ENCODE results near the gene CADM4.
"Not testable (repeated sequence)": the region's sequence is repeated elsewhere in the genome, so short reads cannot be mapped to it uniquely, and the experiment has no call there.

The CADM4 gene

DNA sequence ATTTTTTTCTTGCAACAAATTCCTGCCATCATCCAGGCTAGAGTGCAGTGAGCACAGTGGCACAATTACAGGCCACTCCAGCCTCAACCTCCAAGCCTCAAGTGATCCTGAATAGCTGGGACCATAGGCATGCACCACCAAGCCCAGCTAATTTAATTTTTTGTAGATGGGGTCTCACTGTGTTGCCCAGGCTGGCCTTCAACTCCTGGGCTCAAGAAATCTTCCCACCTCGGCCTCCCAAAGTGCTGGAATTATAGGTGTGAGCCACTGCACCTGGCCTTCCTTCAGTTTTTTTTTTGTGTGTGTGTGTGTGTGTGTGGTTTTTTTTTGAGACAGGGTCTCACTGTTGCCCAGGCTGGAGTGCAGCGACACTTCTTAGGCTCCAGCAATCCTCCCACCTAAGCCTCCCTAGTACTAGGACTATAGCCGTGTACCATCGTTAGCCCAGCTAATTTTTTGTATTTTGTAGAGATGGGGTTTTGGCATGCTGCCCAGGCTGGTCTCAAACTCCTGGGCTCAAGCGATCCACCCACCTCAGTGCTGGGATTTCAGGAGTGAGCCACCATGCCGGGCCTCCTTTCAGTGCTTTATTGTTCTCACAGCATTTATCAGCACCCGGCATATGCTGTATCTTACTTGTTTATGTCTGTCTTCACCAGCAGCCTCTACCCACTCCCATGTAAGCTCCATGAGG is 33.6 kb downstream of the CADM4 start:
- no peak for DNase-seq

DNA sequence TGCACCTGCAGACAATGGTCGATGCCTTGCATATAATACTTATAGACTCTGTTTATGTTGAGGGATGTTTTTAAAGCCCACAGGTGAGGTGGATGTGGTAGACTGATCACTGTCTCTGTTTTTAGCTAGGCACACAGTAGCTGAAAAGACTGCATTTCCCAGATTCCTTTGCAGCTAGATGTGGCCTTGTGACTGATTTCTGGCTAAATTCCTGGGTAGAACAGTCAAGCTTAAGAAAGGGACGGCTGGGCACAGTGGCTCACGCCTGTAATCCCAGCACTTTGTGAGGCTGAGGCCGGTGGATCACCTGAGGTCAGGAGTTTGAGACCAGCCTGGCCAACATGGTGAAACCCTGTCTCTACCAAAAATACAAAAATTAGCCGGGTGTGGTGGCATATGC is 39.3 kb downstream of the CADM4 start:
- not testable (repeated sequence) for DNase-seq

DNA sequence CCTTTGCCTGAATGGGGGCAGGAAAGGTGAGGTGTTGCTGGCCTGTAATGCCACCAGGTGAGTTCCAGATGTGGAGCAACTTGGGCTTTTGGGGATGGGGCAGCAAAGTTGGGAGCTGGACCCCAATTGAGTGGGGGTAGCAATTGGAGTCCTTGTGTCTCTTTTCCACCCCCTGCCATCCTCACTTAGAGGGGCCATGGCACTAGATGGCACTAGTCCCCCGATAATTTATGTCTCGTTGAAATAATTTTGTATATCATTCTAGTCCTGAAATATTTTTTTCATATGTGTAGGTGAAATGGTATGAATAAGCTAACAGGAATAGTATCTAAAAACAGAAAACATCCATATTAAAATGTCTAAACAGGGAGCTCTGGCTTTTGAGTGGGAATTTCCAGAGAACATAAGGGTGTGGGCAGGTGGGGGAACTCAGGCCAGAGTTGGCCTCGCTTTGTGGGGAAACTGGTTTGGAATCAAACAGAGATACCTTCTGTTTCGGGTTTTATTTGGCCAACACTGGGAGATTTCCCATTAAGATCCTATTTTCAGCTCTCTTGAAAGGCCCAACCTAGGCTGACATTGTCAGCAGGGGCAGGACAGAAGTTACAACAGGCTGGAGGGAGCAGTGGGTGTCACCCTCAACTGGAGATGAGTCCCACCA is 39.9 kb downstream of the CADM4 start:
- DNase-seq = no peak

DNA sequence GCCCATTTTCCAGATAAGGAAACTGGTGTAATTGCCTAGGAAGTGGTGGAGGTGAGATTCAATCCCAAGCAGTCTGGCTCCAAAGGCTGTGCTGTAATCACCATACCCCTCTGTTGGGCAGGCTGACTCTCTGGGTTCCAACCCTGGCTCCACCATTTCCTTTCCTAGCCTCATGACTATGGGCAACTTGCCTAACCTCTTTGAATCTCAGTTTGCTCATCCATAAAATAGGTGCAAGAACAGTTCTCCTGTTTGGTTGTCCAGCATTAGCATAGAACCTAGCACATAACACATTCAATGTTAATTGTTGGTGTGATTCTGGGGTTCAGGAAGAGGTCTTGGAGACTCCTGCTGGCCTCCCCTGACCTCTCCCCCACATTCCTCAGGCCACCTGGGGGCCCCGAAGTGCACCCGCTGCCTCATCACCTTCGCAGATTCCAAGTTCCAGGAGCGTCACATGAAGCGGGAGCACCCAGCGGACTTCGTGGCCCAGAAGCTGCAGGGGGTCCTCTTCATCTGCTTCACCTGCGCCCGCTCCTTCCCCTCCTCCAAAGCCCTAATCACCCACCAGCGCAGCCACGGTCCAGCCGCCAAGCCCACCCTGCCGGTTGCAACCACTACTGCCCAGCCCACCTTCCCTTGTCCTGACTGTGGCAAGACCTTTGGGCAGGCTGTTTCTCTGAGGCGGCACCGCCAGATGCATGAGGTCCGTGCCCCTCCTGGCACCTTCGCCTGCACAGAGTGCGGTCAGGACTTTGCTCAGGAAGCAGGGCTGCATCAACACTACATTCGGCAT is 41.0 kb downstream of the CADM4 start:
- no peak for DNase-seq

DNA sequence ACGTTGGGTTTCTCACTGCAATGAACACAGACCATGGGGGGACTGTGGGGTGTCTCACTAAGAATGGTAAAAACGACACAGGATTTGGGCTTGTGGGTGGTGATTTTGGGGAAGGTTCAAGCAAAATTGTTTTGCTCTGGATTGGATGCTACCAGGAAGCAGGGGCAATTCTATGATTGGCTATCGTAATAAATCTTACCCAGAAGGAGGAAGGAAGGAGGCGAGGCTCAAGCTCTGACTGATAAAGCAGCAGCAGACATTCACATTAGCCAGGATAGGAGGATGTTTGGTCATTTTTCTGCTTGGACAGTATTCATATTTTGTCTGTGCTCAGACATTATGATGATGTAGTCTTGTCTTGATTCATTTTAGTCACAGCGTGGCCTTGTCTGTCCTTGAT is 41.8 kb downstream of the CADM4 start:
- DNase-seq = no peak

DNA sequence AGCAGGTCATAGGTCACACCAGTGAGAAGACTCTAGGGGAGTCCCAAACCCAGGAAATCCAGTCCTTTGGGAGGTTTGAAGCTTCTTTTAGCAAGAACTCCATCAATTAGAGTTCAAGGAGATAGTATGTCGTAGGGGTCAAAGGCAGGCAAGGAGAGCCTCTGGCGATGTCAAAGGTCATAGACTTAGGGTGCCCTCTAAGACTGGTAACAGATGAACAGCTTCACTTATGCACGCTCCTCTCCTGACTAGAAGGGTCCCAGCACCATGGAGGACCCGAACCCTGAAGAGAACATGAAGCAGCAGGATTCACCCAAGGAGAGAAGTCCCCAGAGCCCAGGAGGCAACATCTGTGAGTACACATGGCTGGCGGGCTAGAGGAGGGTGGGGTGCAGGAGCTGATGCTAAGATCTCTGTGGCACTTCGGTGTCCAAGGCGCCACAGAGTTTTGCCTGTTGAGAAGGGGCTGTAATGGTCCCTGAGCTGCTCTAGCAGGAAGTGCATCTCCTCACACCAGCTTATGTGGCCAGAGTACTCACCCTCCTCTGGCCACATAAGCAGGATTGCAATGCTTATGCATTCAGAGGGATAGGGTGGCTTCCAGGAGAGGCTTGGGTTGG is 42.7 kb downstream of the CADM4 start:
- DNase-seq = no peak

DNA sequence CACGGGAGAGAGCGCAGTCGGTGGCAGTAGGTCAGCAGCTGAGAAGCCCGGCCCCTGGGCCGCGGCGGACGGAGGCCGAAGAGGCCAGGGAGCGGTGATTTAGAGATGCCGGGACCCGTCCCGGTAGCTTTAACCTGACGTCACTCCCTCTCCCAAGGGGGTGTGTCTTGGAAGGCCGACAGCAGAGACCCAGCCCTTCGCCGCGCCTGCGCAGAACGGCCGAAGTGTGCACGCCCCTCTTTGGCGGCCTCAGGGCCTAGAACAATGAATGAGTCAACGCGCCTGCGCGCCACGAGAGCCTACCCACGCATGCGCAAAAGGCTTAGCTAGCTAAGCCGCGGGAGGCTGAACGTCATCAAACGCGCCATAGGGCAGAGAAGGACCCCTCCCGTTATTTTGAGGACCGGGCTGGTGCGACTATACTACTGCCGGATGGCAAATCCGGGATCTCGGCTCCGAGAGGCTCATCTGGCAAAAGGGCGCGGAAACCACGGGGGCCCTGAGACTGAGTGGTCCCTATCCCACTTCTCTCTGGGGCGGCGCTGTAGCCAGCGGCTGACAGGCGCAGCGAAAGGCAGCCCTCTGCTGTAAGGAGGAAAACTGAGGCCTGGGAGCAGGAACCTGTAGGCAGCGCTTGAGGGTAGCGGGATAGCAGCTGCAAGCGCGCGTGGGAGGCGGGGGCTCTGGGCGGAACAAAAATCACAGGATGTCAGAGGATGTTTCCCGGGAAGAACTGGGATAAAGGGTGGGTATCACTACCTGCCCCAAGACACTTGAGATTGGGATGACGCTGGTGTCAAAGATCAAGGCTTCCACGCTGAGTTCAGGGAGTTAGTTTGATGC is 43.4 kb downstream of the CADM4 start, which contains the start of the genes IRGQ and ZNF576:
TSS of gene IRGQ (minus strand) at position 136 of the 843 bp plus-strand sequence. CDS start 796 bp downstream, outside the sequence.
TSS of gene ZNF576 (plus strand) at position 597 of the 843 bp plus-strand sequence. CDS start 514 bp downstream, outside the sequence.
- DNase-seq = peak; percentile 100

DNA sequence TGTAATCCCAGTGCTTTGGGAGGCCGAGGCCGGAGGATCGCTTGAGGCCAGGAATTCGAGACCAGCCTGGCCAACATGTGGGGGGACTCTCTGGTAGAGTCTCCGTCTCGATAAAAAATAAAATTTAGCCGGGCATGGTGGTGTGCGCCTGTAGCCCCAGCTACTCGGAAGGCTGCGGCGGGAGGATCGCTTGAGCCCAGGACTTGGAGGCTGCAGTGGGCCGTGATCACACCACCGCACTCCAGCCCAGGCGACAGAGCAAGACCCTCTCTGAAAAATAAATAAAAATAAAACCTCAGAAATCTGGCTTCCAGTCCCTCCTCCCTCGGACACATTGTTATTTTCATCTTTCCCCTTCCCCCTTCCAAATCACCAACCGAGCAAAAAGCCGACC is 44.0 kb downstream of the CADM4 start:
- no peak for DNase-seq

DNA sequence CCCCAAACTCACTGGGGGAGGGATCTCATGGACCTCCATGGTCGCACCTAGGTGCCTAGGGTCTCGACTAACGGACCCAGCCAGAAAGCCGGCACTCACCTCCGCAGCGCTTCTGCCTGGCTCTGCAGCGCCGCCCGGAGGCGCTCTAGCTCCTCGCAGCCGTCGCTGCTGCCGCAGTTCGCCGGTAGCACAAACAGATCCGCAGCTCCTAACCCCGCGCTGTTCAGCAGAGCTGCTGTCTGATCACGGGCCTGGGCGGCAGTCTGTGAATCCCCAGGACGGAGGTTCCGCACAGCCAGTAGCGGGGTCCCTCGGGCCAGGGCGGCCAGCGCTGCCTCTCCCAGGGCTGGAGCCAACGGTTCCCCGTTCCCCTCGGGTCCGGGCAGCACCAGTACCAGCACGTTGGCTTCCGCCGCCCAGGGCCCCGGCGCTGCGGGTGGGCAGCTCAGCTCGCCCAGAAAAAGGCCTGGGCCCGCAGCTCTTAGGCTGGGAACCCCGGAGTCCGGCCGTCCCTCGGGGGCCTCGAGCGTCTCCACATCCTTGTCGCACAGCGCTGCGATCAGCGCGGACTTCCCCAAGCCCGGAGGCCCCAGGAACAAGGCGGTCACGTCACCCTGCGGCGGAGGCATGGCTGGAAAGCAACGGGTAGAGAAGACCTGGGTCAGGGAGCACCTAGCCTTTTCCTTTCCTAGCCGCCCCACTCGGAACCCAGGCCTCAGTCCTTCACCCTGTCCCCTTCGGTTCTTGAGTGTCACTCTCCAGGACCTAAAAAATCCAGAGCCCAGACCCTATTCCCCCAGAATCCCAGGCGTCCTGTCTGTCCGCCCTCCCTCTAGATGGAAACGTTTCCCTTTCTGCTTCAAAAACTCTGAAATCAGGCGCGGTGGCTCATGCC is 44.7 kb downstream of the CADM4 start:
- peak; percentile 82 for DNase-seq

DNA sequence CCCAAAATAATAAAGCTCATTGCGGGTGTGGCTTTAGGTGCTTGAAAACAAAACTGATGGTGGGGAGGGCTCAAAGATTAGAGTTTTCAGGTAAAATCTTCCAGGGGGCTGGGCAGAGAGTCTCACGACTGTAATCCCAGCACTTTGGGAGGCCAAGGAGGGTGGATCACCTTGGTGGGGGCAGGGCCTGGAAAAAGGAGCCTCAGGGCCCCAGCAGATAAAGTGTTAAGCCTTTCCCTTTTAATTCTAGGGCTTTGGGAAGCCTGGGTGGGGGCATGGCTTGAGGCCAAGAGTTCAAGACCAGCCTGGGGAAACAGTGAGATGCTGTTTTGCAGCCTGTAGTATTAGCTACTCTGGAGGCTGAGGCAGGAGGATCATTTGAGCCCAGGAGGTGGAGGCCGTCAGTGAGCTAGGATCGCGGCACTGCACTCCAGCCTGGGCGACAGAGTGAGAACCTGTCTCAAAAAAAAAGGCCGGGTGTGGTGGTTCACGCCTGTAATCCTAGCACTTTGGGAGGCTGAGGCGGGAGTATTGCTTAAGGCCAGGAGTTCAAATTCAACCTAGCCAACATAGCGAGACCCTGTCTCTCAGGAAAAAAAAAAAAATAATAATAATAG is 45.5 kb downstream of the CADM4 start:
- DNase-seq = no peak

DNA sequence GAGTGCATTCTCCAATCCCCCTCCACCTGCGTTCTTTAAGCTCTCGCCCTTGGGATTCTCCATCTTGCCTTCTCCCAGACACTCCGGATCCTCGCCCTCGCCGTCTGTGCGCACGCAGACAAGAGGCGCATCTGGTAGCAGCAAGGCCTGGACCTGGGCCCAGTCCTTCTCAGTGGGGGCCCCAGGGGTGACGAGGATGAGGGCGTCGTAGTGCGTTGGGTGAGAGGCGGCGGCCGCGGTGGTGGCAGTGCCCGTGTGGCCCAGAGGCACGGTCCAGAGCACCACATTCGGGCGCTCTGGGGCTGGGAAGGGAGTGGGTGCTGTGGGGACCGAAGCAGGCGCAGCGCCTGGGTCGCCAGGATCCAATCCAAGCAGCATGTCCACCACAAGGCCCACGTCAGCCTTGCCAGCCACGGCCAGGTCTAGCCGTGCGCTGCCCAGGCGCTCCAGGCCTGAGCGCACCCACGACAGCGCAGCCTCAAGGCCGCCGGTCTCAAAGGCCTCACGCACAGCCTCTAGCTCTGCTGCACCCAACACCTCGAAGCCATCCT is 46.8 kb downstream of the CADM4 start:
- DNase-seq = no peak

DNA sequence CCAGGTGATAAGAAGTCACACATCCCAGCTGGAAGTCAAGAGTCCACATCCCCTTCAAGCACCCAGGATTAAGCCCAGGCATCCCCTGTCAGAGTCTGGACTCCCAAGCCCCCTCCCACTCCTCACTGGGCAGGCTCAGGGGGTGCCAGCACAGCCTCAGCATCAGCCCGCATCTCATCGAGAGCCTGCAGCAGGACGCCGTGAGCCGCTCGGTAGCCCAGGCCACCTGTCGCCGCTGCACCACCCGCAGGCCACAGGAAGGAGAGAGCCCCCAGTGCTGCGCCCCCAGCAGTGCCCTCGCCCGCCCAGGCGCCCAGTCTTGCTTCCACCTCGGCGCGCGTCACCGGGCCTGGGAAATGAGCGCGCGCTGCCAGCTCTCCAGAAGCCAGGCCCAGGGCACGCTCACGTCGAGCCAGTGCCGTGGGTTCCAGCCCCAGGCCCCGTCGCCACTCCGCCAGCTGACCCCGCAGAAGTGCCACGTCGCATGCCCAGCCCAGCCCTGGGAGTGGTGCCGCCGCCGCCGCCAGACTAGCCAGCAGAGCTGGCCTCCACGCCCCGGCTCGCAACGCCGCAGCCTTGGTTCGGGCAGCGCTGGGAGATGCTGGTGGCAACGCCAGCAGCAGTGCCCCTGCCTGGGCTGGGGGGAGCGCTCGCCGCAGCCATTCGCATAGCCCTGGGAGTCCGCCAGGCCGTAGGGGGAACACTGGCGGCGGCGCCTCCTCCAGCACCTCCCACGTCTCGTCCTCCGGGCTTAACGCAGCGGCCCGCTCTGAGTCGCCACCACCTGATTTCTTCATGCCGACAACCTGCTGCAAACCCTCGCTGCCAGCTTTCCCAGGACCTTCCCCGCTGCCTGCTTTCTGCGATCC is 47.5 kb downstream of the CADM4 start:
- DNase-seq = no peak

DNA sequence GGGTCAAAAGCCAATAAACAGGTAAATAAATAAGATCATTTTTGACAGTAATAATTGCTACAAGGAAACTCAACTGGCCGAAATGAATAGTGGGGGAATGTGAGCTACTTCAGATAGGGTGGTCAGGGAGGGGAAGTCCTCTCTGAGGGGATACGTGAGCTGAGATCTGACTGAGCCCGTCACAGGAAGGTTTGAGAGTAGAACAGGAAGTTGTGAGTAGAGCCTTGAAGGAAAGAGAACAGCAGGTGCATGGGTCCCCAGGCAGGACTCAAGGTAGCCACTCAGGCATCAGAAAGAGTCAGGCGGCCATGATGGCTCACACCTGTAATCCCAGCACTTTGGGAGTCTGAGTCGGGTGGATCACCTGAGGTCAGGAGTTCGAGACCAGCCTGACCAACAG is 50.0 kb downstream of the CADM4 start:
- DNase-seq = peak; percentile 29

DNA sequence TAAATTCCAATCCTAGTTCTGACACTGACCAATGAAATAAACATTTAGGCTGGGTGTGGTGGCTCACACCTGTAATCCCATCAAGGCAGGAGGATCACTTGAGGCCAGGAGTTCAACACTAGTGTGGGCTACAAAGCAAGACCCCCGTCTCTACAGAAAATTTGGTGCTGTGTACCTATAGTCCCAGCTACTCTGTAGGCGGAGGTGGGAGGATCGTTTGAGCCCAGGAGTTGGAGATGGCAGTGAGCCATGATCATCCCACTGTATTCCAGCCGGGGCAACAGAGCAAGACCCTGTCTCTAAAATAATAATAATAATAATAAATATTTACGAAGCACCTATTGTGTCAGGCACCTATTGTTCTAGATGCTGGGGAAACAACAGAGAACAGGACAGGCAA is 50.4 kb downstream of the CADM4 start:
- DNase-seq = no peak

DNA sequence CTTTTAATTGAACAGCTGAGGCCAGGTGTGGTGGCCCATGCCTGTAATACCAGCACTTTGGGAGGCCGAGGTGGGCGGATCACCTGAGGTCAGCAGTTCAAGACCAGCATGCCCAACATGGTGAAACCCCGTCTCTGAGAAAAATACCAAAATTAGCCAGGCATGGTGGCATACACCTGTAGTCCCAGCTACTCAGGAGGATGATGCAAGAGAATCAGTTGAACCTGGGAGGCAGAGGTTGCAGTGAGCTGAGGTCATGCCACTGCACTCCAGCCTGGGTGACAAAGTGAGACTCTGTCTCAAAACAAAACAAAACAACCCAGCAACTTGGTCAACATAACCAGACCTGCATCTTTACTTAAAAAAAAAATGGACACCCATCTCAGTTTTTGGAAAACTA is 52.6 kb downstream of the CADM4 start:
- DNase-seq = not testable (repeated sequence)

DNA sequence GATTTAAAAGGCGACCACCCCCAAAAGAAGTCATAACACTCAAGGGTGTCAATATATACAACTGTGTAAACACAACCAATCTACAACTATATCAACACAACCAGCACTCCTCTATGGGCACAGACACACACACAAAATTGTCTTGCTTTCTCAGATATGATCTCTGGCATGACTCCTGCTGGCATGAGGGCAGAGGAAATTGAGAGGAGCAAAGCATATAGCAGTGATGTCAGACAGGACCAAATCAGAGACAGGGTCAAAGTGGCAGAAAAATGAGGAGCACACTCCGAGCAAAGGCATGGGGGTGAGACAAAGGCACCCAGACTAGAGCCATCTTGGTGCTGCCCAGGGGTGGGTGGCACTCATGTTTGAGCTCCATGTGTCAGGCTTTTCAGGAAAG is 53.3 kb downstream of the CADM4 start:
- no peak for DNase-seq

DNA sequence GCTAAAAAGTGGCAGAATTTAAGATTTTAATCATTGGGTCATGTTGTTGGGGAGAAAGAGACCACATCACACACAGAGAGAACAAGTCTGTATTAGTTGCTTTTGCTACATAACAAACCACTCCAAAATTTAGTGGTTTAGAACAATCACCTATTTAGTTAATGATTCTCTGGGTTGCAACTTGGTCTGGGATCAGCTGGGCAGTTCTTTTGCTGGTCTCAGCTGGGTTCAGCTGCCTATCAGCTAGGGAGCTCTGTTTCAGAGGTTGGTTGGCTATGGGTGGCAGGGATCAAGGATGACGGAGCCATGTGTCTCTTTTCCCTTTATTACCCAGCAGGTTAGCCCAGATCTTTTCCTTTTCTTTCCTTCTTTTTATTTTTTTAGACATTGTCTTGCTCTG is 55.2 kb downstream of the CADM4 start:
- no peak for DNase-seq

DNA sequence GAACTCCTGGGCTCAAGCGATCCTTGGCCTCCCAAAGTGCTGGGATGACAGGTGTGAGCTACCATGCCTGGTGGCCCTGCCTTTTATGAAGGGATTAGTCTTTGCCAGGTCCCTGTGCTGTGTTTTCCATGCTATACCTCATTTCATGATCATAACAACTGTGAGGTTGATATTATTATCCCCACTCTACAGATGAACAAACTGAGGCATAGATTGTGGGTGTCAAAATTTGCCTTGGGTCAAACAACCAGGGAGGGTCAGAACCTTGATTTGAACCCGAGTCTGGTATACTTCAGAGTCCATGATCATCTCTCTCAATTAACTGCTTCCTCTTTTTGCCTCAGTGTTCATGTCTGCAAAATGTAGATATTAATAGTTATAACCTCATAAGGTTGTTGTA is 57.2 kb downstream of the CADM4 start:
- DNase-seq = no peak

DNA sequence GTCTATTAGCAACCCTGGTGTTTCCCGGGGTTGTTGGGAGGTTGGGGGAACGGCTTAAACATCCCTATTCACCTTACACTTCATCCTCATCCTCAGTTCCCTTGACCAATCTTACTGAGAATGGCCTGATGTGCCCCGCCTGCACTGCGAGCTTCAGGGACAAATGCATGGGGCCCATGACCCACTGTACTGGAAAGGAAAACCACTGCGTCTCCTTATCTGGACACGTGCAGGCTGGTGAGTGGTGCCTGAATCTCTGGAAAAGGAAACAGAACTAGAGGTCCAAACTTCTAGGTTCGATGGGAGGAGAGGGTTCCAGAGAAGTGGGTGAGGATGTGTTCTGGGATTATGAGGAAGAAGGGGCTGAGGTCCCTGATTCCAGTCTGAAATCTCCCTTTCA is 58.2 kb downstream of the CADM4 start:
- DNase-seq = no peak

Data from CD4-positive, alpha-beta T cell treated with Interleukin-17A for 1 hour (primary cell).